Dedifferentiated amniotic fluid mesenchymal stem cell (primary cell): ENCODE results near the gene ATF6.
"Not testable (repeated sequence)": the region's sequence is repeated elsewhere in the genome, so short reads cannot be mapped to it uniquely, and the experiment has no call there.

Experiments used
- DNase-seq: peaks from one replicate; pipeline ENCODE4 v3.0.0-alpha.2; 2016; ENCODE audit errors: extremely low spot score

ATF6 gene

GRCh38 chr1:161733526-161733925 is 32.6 kb upstream of the ATF6 start:
- DNase-seq: peak; percentile 76

- DNase-seq: no peak
Measured at GRCh38 chr1:161735837-161736236, 30.3 kb upstream of the ATF6 start.

GRCh38 chr1:161736335-161736969 is 29.7 kb upstream of the ATF6 start:
- DNase-seq: no peak

- DNase-seq: no peak
Measured at GRCh38 chr1:161737625-161738024, 28.5 kb upstream of the ATF6 start.

GRCh38 chr1:161738627-161739287 is 27.4 kb upstream of the ATF6 start:
- DNase-seq: peak; percentile 26

- DNase-seq: no peak
Measured at GRCh38 chr1:161739865-161740566, 26.1 kb upstream of the ATF6 start.

GRCh38 chr1:161740921-161741320 is 25.2 kb upstream of the ATF6 start:
- no peak for DNase-seq

GRCh38 chr1:161743231-161743630 is 22.9 kb upstream of the ATF6 start:
- DNase-seq: no peak

- no peak for DNase-seq
Measured at GRCh38 chr1:161747801-161748200, 18.3 kb upstream of the ATF6 start.

GRCh38 chr1:161749509-161750407 is 16.4 kb upstream of the ATF6 start, which contains the start of gene DUSP12:
Gene DUSP12, plus strand, starts transcription at chr1:161749786. Its CDS starts 16 bp downstream, at chr1:161749802.
- peak; percentile 95 for DNase-seq

GRCh38 chr1:161763522-161764098 is 2.5 kb upstream of the ATF6 start:
- no peak for DNase-seq

- no peak for DNase-seq
Measured at GRCh38 chr1:161768461-161768860, 2.3 kb downstream of the ATF6 start.

GRCh38 chr1:161768986-161769672 is 3.0 kb downstream of the ATF6 start:
- no peak for DNase-seq

GRCh38 chr1:161769673-161770045 is 3.5 kb downstream of the ATF6 start:
- not testable (repeated sequence) for DNase-seq

- no peak for DNase-seq
Measured at GRCh38 chr1:161770250-161770649, 4.1 kb downstream of the ATF6 start.

GRCh38 chr1:161771161-161771560 is 5.0 kb downstream of the ATF6 start:
- no peak for DNase-seq

GRCh38 chr1:161771973-161772372 is 5.9 kb downstream of the ATF6 start:
- no peak for DNase-seq

- DNase-seq: no peak
Measured at GRCh38 chr1:161772397-161772796, 6.3 kb downstream of the ATF6 start.

GRCh38 chr1:161773791-161774190 is 7.7 kb downstream of the ATF6 start:
- DNase-seq: no peak

- no peak for DNase-seq
Measured at GRCh38 chr1:161777261-161777660, 11.1 kb downstream of the ATF6 start.

GRCh38 chr1:161778522-161778921 is 12.4 kb downstream of the ATF6 start:
- no peak for DNase-seq
